ENCODE results near the gene MRGPRF. TPM values are rescaled to one million over a fixed set of nuclear protein-coding genes. Genes with fewer than 3 reads are reported as not detected.

The MRGPRF gene
- total RNA-seq, 1 donor from 2014 or later = 8.8 TPM

- peak; percentile 90 for DNase-seq (ENCODE audit: low spot score)
- Mint-ChIP-seq H3K36me3 (ENCODE audit: low read depth) (no peaks in the 10 kb centered on the region), H3K9me3 (ENCODE audit: low read depth) (no peaks in the 10 kb centered on the region), H3K27ac (ENCODE audit: unreplicated experiment) (no peak overlapping the region), H3K27me3 (ENCODE audit: low read depth) (no peaks in the 10 kb centered on the region), H3K4me3 (ENCODE audit: unreplicated experiment) (no peak overlapping the region), H3K4me1 (ENCODE audit: low read depth) (peaks cover 48% of the 10 kb centered on the region)
- no peak for TF ChIP-seq CTCF (IDR thresholded peaks at IDR 0.05)
Measured at GRCh38 chr11:69003301-69003865, 9.7 kb downstream of the MRGPRF start.

GRCh38 chr11:69002570-69003231 lies 10.3 kb downstream of the MRGPRF start:
- no peaks in the 10 kb centered on the region for H3K36me3 Mint-ChIP-seq (ENCODE audit: low read depth)
- no peak overlapping the region for H3K4me3 Mint-ChIP-seq (ENCODE audit: unreplicated experiment)
- DNase-seq (ENCODE audit: low spot score) = peak; percentile 86
- H3K27me3 Mint-ChIP-seq (ENCODE audit: low read depth) = no peaks in the 10 kb centered on the region
- no peak for TF ChIP-seq CTCF (IDR thresholded peaks at IDR 0.05)
- no peaks in the 10 kb centered on the region for H3K9me3 Mint-ChIP-seq (ENCODE audit: low read depth)
- peak overlapping the region; percentile 49 for H3K27ac Mint-ChIP-seq (ENCODE audit: unreplicated experiment)
- peaks cover 46% of the 10 kb centered on the region for H3K4me1 Mint-ChIP-seq (ENCODE audit: low read depth)

GRCh38 chr11:69002110-69002569 lies 10.9 kb downstream of the MRGPRF start:
- H3K4me3 Mint-ChIP-seq (ENCODE audit: unreplicated experiment) = no peak overlapping the region
- no peaks in the 10 kb centered on the region for H3K27me3 Mint-ChIP-seq (ENCODE audit: low read depth)
- H3K4me1 Mint-ChIP-seq (ENCODE audit: low read depth) = peaks cover 41% of the 10 kb centered on the region
- no peak for TF ChIP-seq CTCF (IDR thresholded peaks at IDR 0.05)
- H3K9me3 Mint-ChIP-seq (ENCODE audit: low read depth) = no peaks in the 10 kb centered on the region
- H3K36me3 Mint-ChIP-seq (ENCODE audit: low read depth) = no peaks in the 10 kb centered on the region
- DNase-seq (ENCODE audit: low spot score) = no peak
- peak overlapping the region; percentile 85 for H3K27ac Mint-ChIP-seq (ENCODE audit: unreplicated experiment)

- DNase-seq (ENCODE audit: low spot score) = peak; percentile 79
- Mint-ChIP-seq H3K27ac (ENCODE audit: unreplicated experiment) (peak overlapping the region; percentile 85), H3K36me3 (ENCODE audit: low read depth) (no peaks in the 10 kb centered on the region), H3K4me1 (ENCODE audit: low read depth) (peaks cover 41% of the 10 kb centered on the region), H3K9me3 (ENCODE audit: low read depth) (no peaks in the 10 kb centered on the region), H3K27me3 (ENCODE audit: low read depth) (no peaks in the 10 kb centered on the region), H3K4me3 (ENCODE audit: unreplicated experiment) (no peak overlapping the region)
- TF ChIP-seq CTCF (IDR thresholded peaks at IDR 0.05) = no peak
Measured at GRCh38 chr11:69001243-69002081, 11.6 kb downstream of the MRGPRF start.

GRCh38 chr11:69000831-69001242 lies 12.2 kb downstream of the MRGPRF start:
- DNase-seq (ENCODE audit: low spot score) = no peak
- peaks cover 41% of the 10 kb centered on the region for H3K4me1 Mint-ChIP-seq (ENCODE audit: low read depth)
- H3K27me3 Mint-ChIP-seq (ENCODE audit: low read depth) = no peaks in the 10 kb centered on the region
- H3K36me3 Mint-ChIP-seq (ENCODE audit: low read depth) = no peaks in the 10 kb centered on the region
- H3K27ac Mint-ChIP-seq (ENCODE audit: unreplicated experiment) = peak overlapping the region; percentile 85
- peak; percentile 81 for TF ChIP-seq CTCF (IDR thresholded peaks at IDR 0.05)
- H3K4me3 Mint-ChIP-seq (ENCODE audit: unreplicated experiment) = no peak overlapping the region
- no peaks in the 10 kb centered on the region for H3K9me3 Mint-ChIP-seq (ENCODE audit: low read depth)

Data from chondrocyte (in vitro differentiated cells).